HG02642 (cell line): ENCODE measurements around the gene FXN.
A peak's percentile ranks its signal among the peaks of the same experiment; 100 is the strongest.
"Not testable (repeated sequence)": the region's sequence is repeated elsewhere in the genome, so short reads cannot be mapped to it uniquely, and the experiment has no call there.

Source experiments
- ATAC-seq: cut with Tn5 transposase; IDR thresholded peaks from one replicate; pipeline ENCODE4 v1.9.1; 2021; ENCODE audit warnings: mild to moderate bottlenecking; ENCODE audit not compliant: unreplicated experiment, poor library complexity

Gene FXN

GRCh38 chr9:69020301-69021145 lies 15.0 kb upstream of the FXN start:
- ATAC-seq: no peak

DNA sequence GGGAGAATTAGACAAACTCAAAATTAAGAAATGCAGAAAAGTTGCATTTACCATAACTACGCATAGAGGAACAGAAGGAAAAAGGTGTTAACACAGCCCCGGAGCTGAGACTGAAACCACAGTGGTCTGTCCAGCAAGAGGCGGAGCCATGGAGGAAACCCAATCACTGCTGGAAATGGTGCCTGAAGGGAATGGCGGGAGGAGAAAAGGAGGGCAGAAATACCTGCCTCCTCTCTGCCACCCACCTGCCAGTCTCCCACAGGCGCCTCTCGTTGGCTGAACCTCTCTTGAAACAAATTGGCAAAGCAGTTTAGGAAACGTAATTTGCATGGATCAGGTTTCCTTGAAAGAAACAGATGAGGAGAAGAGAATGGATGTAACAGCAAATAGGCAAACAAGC lies 11.9 kb upstream of the FXN start:
- ATAC-seq: no peak

GRCh38 chr9:69027355-69028097 lies 8.0 kb upstream of the FXN start:
- ATAC-seq: peak; percentile 82

DNA sequence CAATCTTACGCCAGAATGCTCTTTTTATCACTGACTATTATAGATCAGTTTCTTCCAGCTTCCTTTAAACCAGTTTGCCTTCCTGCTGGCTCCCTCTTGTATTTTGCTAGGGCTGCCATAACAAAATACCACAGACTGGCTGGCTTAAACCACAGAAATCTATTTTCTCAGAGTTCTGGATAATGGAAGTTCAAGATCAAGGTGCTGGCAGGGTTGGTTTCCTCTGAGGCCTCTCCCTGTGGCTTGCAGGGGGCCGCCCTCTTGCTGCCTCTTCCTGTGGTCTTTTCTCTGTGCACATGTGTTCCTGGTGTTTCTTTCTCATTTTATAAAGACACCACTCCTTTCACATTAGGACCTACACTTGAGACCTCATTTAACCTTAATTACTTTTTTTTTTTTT lies 6.8 kb upstream of the FXN start:
- ATAC-seq: no peak

GRCh38 chr9:69029535-69029934 lies 6.0 kb upstream of the FXN start:
- no peak for ATAC-seq

DNA sequence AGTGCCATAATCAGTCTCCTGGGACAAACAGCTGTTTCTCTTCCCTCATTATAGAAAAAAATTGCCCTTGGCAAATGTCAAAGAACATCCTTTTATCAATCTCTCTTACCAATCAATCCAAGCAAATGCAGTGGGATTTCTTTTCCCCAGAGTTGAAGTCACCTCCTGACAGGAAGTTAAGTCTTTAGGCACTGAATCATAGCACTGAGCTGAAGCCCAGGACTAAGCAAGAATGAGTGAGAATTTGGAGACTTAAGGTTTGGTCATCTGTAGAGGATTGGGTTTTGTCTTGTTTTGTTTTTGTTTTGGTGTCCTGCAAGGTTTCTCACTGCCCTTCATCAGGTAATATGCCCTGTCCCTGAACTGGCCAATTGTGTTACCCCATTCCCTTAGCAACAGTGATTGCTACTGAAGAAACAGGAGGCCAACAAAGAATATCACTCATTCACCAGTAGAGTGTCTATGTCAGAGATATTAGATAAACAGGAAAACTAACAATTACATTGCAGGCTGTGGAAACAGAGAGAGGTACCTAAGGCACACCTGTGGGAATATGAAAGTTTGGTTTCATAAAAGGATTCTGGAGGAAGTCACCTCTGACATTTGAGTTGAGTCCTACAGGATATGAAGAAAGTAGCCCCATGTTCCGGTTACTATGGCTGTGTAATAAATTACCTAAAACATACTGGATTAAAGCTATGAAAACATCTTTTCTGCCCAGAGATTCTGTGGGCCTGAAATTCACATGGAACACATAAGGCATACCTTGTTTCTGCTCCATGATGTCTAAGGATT lies 4.5 kb upstream of the FXN start:
- no peak for ATAC-seq

GRCh38 chr9:69034071-69034470 lies 1.5 kb upstream of the FXN start:
- no peak for ATAC-seq

- ATAC-seq: peak; percentile 24
Measured at GRCh38 chr9:69036309-69036708, 757 bp downstream of the FXN start.

DNA sequence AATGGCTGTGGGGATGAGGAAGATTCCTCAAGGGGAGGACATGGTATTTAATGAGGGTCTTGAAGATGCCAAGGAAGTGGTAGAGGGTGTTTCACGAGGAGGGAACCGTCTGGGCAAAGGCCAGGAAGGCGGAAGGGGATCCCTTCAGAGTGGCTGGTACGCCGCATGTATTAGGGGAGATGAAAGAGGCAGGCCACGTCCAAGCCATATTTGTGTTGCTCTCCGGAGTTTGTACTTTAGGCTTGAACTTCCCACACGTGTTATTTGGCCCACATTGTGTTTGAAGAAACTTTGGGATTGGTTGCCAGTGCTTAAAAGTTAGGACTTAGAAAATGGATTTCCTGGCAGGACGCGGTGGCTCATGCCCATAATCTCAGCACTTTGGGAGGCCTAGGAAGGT lies 1.2 kb downstream of the FXN start:
- no peak for ATAC-seq

DNA sequence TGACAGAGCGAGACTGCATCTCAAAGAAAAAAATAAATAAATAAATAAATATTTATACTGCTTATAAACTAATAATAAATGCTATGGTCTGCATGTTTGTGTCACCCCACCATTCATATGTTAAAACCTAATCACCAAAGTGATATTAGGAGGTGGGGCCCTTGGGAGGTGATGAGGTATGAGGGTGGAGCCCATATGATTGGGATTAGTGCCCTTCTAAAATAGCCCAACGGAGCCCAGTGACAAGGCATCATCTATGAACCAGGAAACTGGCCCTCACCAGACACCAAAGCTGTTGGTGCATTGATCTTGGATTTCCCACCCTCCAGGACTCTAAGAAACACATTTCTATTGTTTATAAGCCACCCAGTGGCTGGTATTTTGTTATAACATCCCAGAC lies 5.1 kb downstream of the FXN start:
- ATAC-seq: no peak

GRCh38 chr9:69044240-69045219 lies 9.0 kb downstream of the FXN start:
- no peak for ATAC-seq

GRCh38 chr9:69045821-69046220 lies 10.3 kb downstream of the FXN start:
- no peak for ATAC-seq

GRCh38 chr9:69046723-69047122 lies 11.2 kb downstream of the FXN start:
- no peak for ATAC-seq

- ATAC-seq: no peak
Measured at GRCh38 chr9:69047371-69047770, 11.8 kb downstream of the FXN start.

DNA sequence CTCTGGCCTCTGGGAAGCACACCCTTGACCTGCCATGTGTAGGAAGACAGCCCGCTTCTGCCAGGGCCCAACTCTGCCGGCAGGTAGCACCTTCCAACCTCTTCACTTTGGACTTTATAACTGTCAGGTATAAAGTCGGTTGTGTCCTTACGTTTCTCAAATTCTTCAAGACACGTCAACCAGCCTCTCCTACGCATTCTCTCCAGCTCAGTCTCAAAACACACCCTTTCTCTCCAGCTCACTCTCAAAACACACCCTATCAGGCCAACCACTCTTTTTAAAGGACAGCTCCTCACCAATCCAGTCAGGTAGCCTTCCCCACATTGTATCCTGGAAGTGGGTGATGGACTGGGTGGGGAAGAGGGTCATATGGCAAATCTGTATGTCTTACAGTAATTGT lies 13.5 kb downstream of the FXN start:
- ATAC-seq: no peak

- ATAC-seq: not testable (repeated sequence)
Measured at GRCh38 chr9:69050936-69051335, 15.4 kb downstream of the FXN start.

GRCh38 chr9:69054989-69055388 lies 19.4 kb downstream of the FXN start:
- no peak for ATAC-seq

- ATAC-seq: no peak
Measured at GRCh38 chr9:69056191-69056815, 20.8 kb downstream of the FXN start.

DNA sequence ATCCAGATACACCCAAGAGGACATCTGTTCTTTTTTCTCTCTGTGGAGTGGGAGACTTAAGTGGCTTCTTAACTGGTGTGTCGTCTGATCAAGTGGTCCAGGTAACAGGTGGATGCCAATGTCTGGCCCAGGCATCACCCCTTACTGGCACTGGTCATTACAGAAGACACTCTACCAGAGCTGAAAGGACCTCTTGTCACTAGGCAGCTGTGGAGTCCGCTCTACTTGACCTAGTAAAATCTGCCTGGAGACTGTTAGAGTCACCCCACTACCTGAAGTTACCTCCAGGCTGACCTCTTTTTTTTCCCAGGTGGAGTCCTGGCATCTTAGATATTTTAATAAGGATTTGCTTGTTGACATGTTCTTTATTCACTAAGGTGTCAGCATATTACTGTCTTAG lies 22.5 kb downstream of the FXN start:
- no peak for ATAC-seq
